Erythroblast (primary cell): ENCODE measurements around the gene UBR7.

Source experiments
- GATA1 ChIP-seq: IDR thresholded peaks from 2 replicates; pipeline ENCODE4 v1.6.1; 2011; ENCODE audit warnings: low read depth, mild to moderate bottlenecking, control low read depth, low read length, moderate library complexity
- POLR2A ChIP-seq: IDR thresholded peaks from 2 replicates; pipeline ENCODE4 v1.6.1; 2011; ENCODE audit warnings: mild to moderate bottlenecking, low read length

GRCh38 chr14:93214598-93214997, 7.5 kb downstream of the UBR7 start:
- no peak for TF ChIP-seq POLR2A
- no peak for TF ChIP-seq GATA1
